Endodermal cell (in vitro differentiated cells): ENCODE measurements around the gene SCAF8. TPM values are rescaled to one million over a fixed set of nuclear protein-coding genes. Genes with fewer than 3 reads are reported as not detected.

ENCODE experiments used
- DNase-seq: peaks from one replicate; pipeline ENCODE4 v3.0.0-alpha.2; 2017
- H3K27ac ChIP-seq: 2 replicates; pipeline ENCODE4 v1.5.1; 2013; ENCODE audit warnings: mild to moderate bottlenecking, low read depth, low read length, moderate library complexity
- H3K27me3 ChIP-seq: 2 replicates; pipeline ENCODE4 v1.6.1; 2013; ENCODE audit warnings: mild to moderate bottlenecking, low read length, moderate library complexity; ENCODE audit not compliant: insufficient read depth, control insufficient read depth, poor library complexity, severe bottlenecking
- H3K36me3 ChIP-seq: 2 replicates; pipeline ENCODE4 v1.7.0; 2013; ENCODE audit warnings: mild to moderate bottlenecking, low read length, moderate library complexity; ENCODE audit not compliant: control insufficient read depth, insufficient read depth
- H3K4me1 ChIP-seq: one replicate; pipeline ENCODE4 v1.7.0; 2013; ENCODE audit warnings: low read length; ENCODE audit not compliant: control insufficient read depth, insufficient read depth
- H3K4me3 ChIP-seq: 2 replicates; pipeline ENCODE4 v1.5.1; 2013; ENCODE audit warnings: mild to moderate bottlenecking, low read length, moderate library complexity
- H3K9ac ChIP-seq: 2 replicates; pipeline ENCODE4 v1.6.1; 2013; ENCODE audit warnings: mild to moderate bottlenecking, low read length, moderate library complexity; ENCODE audit not compliant: poor library complexity, severe bottlenecking; ENCODE audit errors: extremely low read depth
- H3K9me3 ChIP-seq: 2 replicates; pipeline ENCODE4 v1.6.1; 2013; ENCODE audit warnings: mild to moderate bottlenecking, low read length, moderate library complexity; ENCODE audit not compliant: control insufficient read depth
- H3K27ac Mint-ChIP-seq: 2 replicates; pipeline ENCODE4 v1.8.0; 2020; ENCODE audit warnings: mixed read lengths
- H3K27me3 Mint-ChIP-seq: 2 replicates; pipeline ENCODE4 v1.8.0; 2021; ENCODE audit warnings: mild to moderate bottlenecking, mixed read lengths; ENCODE audit not compliant: insufficient read depth
- H3K36me3 Mint-ChIP-seq: 2 replicates; pipeline ENCODE4 v1.8.0; 2020; ENCODE audit warnings: low read depth, mixed read lengths
- H3K4me1 Mint-ChIP-seq: 2 replicates; pipeline ENCODE4 v1.8.0; 2020; ENCODE audit warnings: mixed read lengths
- H3K4me3 Mint-ChIP-seq: 2 replicates; pipeline ENCODE4 v1.8.0; 2020; ENCODE audit warnings: mild to moderate bottlenecking, moderate library complexity, mixed read lengths
- H3K9me3 Mint-ChIP-seq: 2 replicates; pipeline ENCODE4 v1.8.0; 2020; ENCODE audit warnings: mild to moderate bottlenecking, mixed read lengths
- WGBS, 2 experiments: methylation state at CpG; one replicate each; pipeline versions ENCODE4 v1.1.5 to v1.1.7; 2013; ENCODE audit warnings: missing lambda C conversion rate in 2 of 2, mixed read lengths in 1 of 2; ENCODE audit not compliant: insufficient coverage in 1 of 2, insufficient read length in 1 of 2; 5-methylcytosine and 5-hydroxymethylcytosine counted together
- total RNA-seq, 2 donors: library from RNA; stranded (reverse); fragmentation: NEBNext Ultra II Directional in 1 of 2; extraction: Animal tissue kit (Norgen Biotek cat#: 25700) in 1 of 2; gene quantifications; 2 replicates in 1 of 2; 3 replicates in 1 of 2; pipeline ENCODE4 v1.2.1, GENCODE V29; 2021
- TF ChIP-seq, protein P1 (sequence below): fragments of 200-600 bp; sonication (generic); conservative IDR thresholded peaks from 2 replicates; pipeline ENCODE4 v1.5.0; 2021; ENCODE audit warnings: antibody characterized with exemption, mild to moderate bottlenecking

The SCAF8 gene
- total RNA-seq, 2 donors from 2014 or later, result 49.7 to 56.2 TPM

GRCh38 chr6:154686162-154686561 lies 47.1 kb upstream of the SCAF8 start:
- H3K4me1 ChIP-seq, result no peaks in the 10 kb centered on the region
- no peak overlapping the region for H3K4me3 ChIP-seq
- H3K27ac ChIP-seq, result no peak overlapping the region
- H3K4me3 Mint-ChIP-seq, result no peak overlapping the region
- WGBS, 2 experiments, result 80 to 90% methylated on average over 1 of the region's 1 CpG
- no peaks in the 10 kb centered on the region for H3K27me3 ChIP-seq
- peaks cover 2% of the 10 kb centered on the region for H3K36me3 Mint-ChIP-seq
- peaks cover 20% of the 10 kb centered on the region for H3K9me3 Mint-ChIP-seq
- no peak for DNase-seq
- no peaks in the 10 kb centered on the region for H3K27me3 Mint-ChIP-seq
- H3K9me3 ChIP-seq, result peaks cover 6% of the 10 kb centered on the region
- no peak overlapping the region for H3K27ac Mint-ChIP-seq
- H3K9ac ChIP-seq, result no peak overlapping the region
- H3K4me1 Mint-ChIP-seq, result no peaks in the 10 kb centered on the region
- H3K36me3 ChIP-seq, result no peaks in the 10 kb centered on the region
- TF ChIP-seq, protein P1, sequence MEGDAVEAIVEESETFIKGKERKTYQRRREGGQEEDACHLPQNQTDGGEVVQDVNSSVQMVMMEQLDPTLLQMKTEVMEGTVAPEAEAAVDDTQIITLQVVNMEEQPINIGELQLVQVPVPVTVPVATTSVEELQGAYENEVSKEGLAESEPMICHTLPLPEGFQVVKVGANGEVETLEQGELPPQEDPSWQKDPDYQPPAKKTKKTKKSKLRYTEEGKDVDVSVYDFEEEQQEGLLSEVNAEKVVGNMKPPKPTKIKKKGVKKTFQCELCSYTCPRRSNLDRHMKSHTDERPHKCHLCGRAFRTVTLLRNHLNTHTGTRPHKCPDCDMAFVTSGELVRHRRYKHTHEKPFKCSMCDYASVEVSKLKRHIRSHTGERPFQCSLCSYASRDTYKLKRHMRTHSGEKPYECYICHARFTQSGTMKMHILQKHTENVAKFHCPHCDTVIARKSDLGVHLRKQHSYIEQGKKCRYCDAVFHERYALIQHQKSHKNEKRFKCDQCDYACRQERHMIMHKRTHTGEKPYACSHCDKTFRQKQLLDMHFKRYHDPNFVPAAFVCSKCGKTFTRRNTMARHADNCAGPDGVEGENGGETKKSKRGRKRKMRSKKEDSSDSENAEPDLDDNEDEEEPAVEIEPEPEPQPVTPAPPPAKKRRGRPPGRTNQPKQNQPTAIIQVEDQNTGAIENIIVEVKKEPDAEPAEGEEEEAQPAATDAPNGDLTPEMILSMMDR, result no peak

- no peak overlapping the region for H3K4me3 Mint-ChIP-seq
- peaks cover 6% of the 10 kb centered on the region for H3K9me3 ChIP-seq
- no peaks in the 10 kb centered on the region for H3K4me1 ChIP-seq
- no peak overlapping the region for H3K4me3 ChIP-seq
- no peak overlapping the region for H3K9ac ChIP-seq
- TF ChIP-seq, protein P1, result no peak
- WGBS, 2 experiments, result 88% methylated on average over 5 of the region's 5 CpGs
- H3K9me3 Mint-ChIP-seq, result peaks cover 20% of the 10 kb centered on the region
- no peaks in the 10 kb centered on the region for H3K4me1 Mint-ChIP-seq
- H3K27me3 Mint-ChIP-seq, result no peaks in the 10 kb centered on the region
- peaks cover 2% of the 10 kb centered on the region for H3K36me3 Mint-ChIP-seq
- no peaks in the 10 kb centered on the region for H3K27me3 ChIP-seq
- no peak overlapping the region for H3K27ac Mint-ChIP-seq
- no peak overlapping the region for H3K27ac ChIP-seq
- H3K36me3 ChIP-seq, result no peaks in the 10 kb centered on the region
- no peak for DNase-seq
Measured at GRCh38 chr6:154689493-154690255, 43.5 kb upstream of the SCAF8 start.

DNA sequence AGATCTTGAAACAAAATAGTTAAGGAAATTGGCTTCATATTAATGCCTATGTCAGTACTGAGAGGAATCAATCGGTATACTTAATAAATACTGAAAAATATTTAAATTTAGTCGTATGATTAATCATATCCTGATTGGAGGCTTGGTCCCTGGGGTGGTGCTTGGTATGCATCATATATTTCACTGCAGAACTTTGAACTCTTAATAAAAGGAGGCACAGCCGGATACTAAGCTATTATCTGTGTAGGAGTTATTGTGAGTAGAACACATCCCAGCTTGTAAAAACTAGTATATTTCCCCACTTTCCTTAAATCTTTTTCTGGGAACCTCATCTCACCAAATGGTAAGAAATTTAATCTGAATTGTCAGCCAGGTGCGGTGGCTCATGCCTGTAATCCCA lies 42.4 kb upstream of the SCAF8 start:
- peaks cover 18% of the 10 kb centered on the region for H3K9me3 Mint-ChIP-seq
- H3K4me3 ChIP-seq, result no peak overlapping the region
- WGBS, 2 experiments, result 85 to 100% methylated on average over 1 to 3 of the region's 4 CpGs
- no peak overlapping the region for H3K27ac Mint-ChIP-seq
- no peak overlapping the region for H3K4me3 Mint-ChIP-seq
- H3K9me3 ChIP-seq, result peaks cover 5% of the 10 kb centered on the region
- H3K9ac ChIP-seq, result no peak overlapping the region
- H3K27me3 ChIP-seq, result no peaks in the 10 kb centered on the region
- no peaks in the 10 kb centered on the region for H3K27me3 Mint-ChIP-seq
- no peaks in the 10 kb centered on the region for H3K4me1 ChIP-seq
- no peak for DNase-seq
- no peaks in the 10 kb centered on the region for H3K36me3 ChIP-seq
- no peak overlapping the region for H3K27ac ChIP-seq
- TF ChIP-seq, protein P1, result no peak
- no peaks in the 10 kb centered on the region for H3K4me1 Mint-ChIP-seq
- H3K36me3 Mint-ChIP-seq, result peaks cover 2% of the 10 kb centered on the region
